HepG2 (cell line): Measurements from ENCODE around the gene AUP1.

Experiments used
- CTCF ChIP-seq: sonication (generic); formaldehyde crosslinking; IDR thresholded peaks from 2 replicates; pipeline ENCODE4 v1.5.0; 2020; ENCODE audit warnings: mild to moderate bottlenecking, missing genetic modification reagents, moderate library complexity
- EP300 ChIP-seq, 3 experiments: sonication (generic) in 1 of 3; formaldehyde crosslinking in 1 of 3; IDR thresholded peaks; 2 replicates each; pipeline versions ENCODE4 v1.5.1 to v1.6.1; 2011 to 2020; ENCODE audit warnings: low read depth in 2 of 3, low read length in 2 of 3, borderline replicate concordance in 1 of 3, improper control_type of control experiment in 1 of 3, mild to moderate bottlenecking in 1 of 3, missing genetic modification reagents in 1 of 3, moderate library complexity in 1 of 3
- FOXO1 ChIP-seq: sonication (generic); formaldehyde crosslinking; IDR thresholded peaks from 2 replicates; pipeline ENCODE4 v1.4.0; 2020; ENCODE audit warnings: missing genetic modification reagents
- MBNL3 ChIP-seq: fragments of 250-450 bp; sonication (Bioruptor Pico); conservative IDR thresholded peaks from 2 replicates; pipeline ENCODE4 v1.8.0; 2022; ENCODE audit warnings: mild to moderate bottlenecking, inconsistent platforms
- POLR2A ChIP-seq, 2 experiments: IDR thresholded peaks; 2 replicates each; pipeline ENCODE4 v1.6.1; 2011; ENCODE audit warnings: low read depth in 2 of 2, low read length in 2 of 2, mild to moderate bottlenecking in 1 of 2, moderate library complexity in 1 of 2; ENCODE audit not compliant: insufficient read depth in 1 of 2
- SMC3 ChIP-seq: IDR thresholded peaks from 2 replicates; pipeline ENCODE4 v1.6.1; 2011; ENCODE audit warnings: low read length, improper control_type of control experiment
- ZBTB21 ChIP-seq: sonication (generic); formaldehyde crosslinking; IDR thresholded peaks from 2 replicates; pipeline ENCODE4 v1.4.0; 2020; ENCODE audit warnings: missing genetic modification reagents
- ZSCAN29 ChIP-seq: sonication (generic); formaldehyde crosslinking; conservative IDR thresholded peaks from 2 replicates; pipeline ENCODE4 v1.4.0; 2020; ENCODE audit warnings: mild to moderate bottlenecking, missing genetic modification reagents
- ZZZ3 ChIP-seq: sonication (generic); formaldehyde crosslinking; IDR thresholded peaks from 2 replicates; pipeline ENCODE4 v1.4.0; 2020; ENCODE audit warnings: missing genetic modification reagents, mild to moderate bottlenecking, borderline replicate concordance
- TF ChIP-seq, protein P1 (sequence below), 2 experiments: IDR thresholded peaks; 2 replicates each; pipeline ENCODE4 v1.6.1; 2011 to 2012; ENCODE audit warnings: low read length in 2 of 2, borderline replicate concordance in 1 of 2, low read depth in 1 of 2, mild to moderate bottlenecking in 1 of 2, moderate library complexity in 1 of 2
- TF ChIP-seq, protein P2 (sequence below): conservative IDR thresholded peaks from 2 replicates; pipeline ENCODE4 v1.6.1; 2018; ENCODE audit warnings: missing genetic modification reagents

- TF ChIP-seq, protein P1, sequence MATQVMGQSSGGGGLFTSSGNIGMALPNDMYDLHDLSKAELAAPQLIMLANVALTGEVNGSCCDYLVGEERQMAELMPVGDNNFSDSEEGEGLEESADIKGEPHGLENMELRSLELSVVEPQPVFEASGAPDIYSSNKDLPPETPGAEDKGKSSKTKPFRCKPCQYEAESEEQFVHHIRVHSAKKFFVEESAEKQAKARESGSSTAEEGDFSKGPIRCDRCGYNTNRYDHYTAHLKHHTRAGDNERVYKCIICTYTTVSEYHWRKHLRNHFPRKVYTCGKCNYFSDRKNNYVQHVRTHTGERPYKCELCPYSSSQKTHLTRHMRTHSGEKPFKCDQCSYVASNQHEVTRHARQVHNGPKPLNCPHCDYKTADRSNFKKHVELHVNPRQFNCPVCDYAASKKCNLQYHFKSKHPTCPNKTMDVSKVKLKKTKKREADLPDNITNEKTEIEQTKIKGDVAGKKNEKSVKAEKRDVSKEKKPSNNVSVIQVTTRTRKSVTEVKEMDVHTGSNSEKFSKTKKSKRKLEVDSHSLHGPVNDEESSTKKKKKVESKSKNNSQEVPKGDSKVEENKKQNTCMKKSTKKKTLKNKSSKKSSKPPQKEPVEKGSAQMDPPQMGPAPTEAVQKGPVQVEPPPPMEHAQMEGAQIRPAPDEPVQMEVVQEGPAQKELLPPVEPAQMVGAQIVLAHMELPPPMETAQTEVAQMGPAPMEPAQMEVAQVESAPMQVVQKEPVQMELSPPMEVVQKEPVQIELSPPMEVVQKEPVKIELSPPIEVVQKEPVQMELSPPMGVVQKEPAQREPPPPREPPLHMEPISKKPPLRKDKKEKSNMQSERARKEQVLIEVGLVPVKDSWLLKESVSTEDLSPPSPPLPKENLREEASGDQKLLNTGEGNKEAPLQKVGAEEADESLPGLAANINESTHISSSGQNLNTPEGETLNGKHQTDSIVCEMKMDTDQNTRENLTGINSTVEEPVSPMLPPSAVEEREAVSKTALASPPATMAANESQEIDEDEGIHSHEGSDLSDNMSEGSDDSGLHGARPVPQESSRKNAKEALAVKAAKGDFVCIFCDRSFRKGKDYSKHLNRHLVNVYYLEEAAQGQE (IDR thresholded peaks at IDR 0.05; ENCODE audit: borderline replicate concordance in 1 of 2, low read depth in 1 of 2, low read length in 2 of 2) = no peak
- TF ChIP-seq POLR2A (IDR thresholded peaks at IDR 0.05; ENCODE audit: insufficient read depth in 1 of 2, low read depth in 2 of 2, low read length in 2 of 2) = no peak
- TF ChIP-seq CTCF (CRISPR knock-in tag) = no peak
- TF ChIP-seq EP300 (IDR thresholded peaks at IDR 0.05; ENCODE audit: low read depth in 2 of 2, low read length in 2 of 2) = no peak
- TF ChIP-seq EP300 (CRISPR knock-in tag; IDR thresholded peaks at IDR 0.05; ENCODE audit: borderline replicate concordance) = no peak
- TF ChIP-seq ZZZ3 = no peak
- TF ChIP-seq ZBTB21 (CRISPR knock-in tag) = no peak
- no peak for TF ChIP-seq SMC3
- TF ChIP-seq MBNL3 (CRISPR knock-in tag) = no peak
- no peak for TF ChIP-seq FOXO1 (CRISPR knock-in tag)
- no peak for TF ChIP-seq ZSCAN29
- TF ChIP-seq, protein P2, sequence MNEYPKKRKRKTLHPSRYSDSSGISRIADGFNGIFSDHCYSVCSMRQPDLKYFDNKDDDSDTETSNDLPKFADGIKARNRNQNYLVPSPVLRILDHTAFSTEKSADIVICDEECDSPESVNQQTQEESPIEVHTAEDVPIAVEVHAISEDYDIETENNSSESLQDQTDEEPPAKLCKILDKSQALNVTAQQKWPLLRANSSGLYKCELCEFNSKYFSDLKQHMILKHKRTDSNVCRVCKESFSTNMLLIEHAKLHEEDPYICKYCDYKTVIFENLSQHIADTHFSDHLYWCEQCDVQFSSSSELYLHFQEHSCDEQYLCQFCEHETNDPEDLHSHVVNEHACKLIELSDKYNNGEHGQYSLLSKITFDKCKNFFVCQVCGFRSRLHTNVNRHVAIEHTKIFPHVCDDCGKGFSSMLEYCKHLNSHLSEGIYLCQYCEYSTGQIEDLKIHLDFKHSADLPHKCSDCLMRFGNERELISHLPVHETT (CRISPR knock-in tag) = no peak
Observed at GRCh38 chr2:74556159-74556558, 26.7 kb upstream of the AUP1 start.
